ENCODE measurements around the gene IL7R. TPM values are rescaled to one million over a fixed set of nuclear protein-coding genes. Genes with fewer than 3 reads are reported as not detected.

Gene IL7R
- total RNA-seq, 1 experiment from 2014 or later, result not detected

DNA sequence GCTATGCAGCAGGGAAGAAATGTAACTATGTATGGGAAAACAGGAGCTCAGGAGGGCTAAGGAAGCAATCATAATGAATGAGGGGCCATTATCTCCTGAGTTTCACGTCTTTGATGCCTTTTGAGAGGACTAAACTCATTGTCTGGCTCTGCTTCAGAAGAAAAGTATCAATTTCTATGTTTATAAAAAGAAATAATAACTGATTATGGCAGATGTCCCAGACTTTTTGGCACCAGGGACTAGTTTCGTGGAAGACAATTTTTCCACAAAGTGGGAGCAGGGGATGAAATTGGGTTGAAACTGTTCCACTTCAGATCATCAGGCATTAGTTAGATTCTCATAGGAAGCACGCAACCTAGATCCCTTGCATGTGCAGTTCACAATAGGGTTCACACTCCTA, 8.7 kb upstream of the IL7R start:
- H3K27ac ChIP-seq (ENCODE audit: low read length), result no peak overlapping the region
- H3K9me3 ChIP-seq (ENCODE audit: low read length), result no peaks in the 10 kb centered on the region
- no peaks in the 10 kb centered on the region for H4K20me1 ChIP-seq (ENCODE audit: insufficient read depth, low read depth, low read length)
- H3K79me2 ChIP-seq (ENCODE audit: low read length), result no peaks in the 10 kb centered on the region
- H3K27me3 ChIP-seq (ENCODE audit: low read length), result no peaks in the 10 kb centered on the region
- H3K4me2 ChIP-seq (ENCODE audit: low read depth, low read length, poor library complexity, severe bottlenecking), result no peak overlapping the region
- no peak overlapping the region for H2AFZ ChIP-seq (ENCODE audit: low read length)
- H3K36me3 ChIP-seq (ENCODE audit: insufficient read depth, low read length), result no peaks in the 10 kb centered on the region
- no peaks in the 10 kb centered on the region for H3K9me2 ChIP-seq (replicated peaks; ENCODE audit: insufficient read depth, low read length)
- H3K4me1 ChIP-seq (ENCODE audit: low read length), result no peaks in the 10 kb centered on the region
- no peak for DNase-seq
- no peak overlapping the region for H3K9ac ChIP-seq (ENCODE audit: low read length)
- H3K4me3 ChIP-seq (ENCODE audit: low read length), result no peak overlapping the region

DNA sequence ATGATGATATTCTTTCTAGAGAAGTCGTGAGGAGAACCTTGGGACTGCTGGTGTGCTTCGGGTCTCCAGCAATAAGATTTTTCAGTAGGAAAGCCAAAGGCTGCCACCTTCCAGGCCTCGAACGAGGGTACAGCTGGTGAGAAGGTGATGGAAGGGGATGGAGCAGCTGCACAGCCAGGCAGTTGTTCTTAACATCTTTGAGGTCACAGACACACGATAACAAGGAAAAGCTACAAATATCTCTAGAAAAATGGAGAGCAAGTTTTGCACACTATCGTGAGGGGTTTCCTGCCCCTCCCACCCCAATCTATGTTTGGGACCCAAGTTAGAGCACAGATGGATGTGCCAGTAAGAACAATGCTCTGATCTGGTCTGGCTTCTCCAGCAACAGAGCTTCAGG, 6.8 kb upstream of the IL7R start:
- H3K4me3 ChIP-seq (ENCODE audit: low read length), result no peak overlapping the region
- no peaks in the 10 kb centered on the region for H3K4me1 ChIP-seq (ENCODE audit: low read length)
- H2AFZ ChIP-seq (ENCODE audit: low read length), result no peak overlapping the region
- no peaks in the 10 kb centered on the region for H3K9me3 ChIP-seq (ENCODE audit: low read length)
- no peaks in the 10 kb centered on the region for H3K27me3 ChIP-seq (ENCODE audit: low read length)
- no peaks in the 10 kb centered on the region for H3K9me2 ChIP-seq (replicated peaks; ENCODE audit: insufficient read depth, low read length)
- no peak overlapping the region for H3K27ac ChIP-seq (ENCODE audit: low read length)
- no peaks in the 10 kb centered on the region for H3K79me2 ChIP-seq (ENCODE audit: low read length)
- H4K20me1 ChIP-seq (ENCODE audit: insufficient read depth, low read depth, low read length), result no peaks in the 10 kb centered on the region
- H3K4me2 ChIP-seq (ENCODE audit: low read depth, low read length, poor library complexity, severe bottlenecking), result no peak overlapping the region
- H3K9ac ChIP-seq (ENCODE audit: low read length), result no peak overlapping the region
- H3K36me3 ChIP-seq (ENCODE audit: insufficient read depth, low read length), result no peaks in the 10 kb centered on the region
- DNase-seq, result no peak

DNA sequence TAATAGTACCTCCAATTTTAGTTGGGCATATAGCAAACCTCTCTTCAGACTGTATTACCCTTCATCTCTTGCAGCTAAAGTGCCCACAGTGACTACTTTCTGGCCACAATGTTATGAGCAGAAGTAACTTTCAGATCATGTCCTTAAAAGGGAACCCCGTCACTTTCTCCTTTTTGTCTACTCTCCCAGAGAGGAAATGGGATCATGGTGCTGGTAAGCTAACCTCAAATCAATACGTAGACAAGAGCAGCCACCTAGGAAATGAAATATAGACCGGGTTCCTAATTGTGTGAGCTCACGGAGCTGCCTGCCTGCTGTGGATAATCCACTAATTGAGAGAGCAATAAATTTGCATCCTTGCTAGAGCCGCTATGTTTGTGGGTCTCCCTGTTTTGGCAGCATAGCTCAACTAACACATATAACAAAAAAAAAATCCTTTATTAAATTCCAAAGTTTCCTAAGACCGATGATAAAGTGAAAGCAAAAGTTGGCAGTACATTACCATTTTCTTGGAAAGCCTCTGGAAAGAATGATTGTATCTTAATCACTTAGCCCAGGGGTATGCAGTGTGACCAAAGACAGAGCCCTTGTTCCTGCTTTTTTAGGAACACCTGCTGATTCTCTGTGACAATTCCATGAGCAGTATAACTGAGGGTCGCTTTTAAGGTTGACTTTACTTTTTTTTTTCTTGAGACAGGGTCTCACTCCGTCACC, 5.6 kb upstream of the IL7R start:
- H2AFZ ChIP-seq (ENCODE audit: low read length), result no peak overlapping the region
- DNase-seq, result no peak
- H3K27me3 ChIP-seq (ENCODE audit: low read length), result no peaks in the 10 kb centered on the region
- no peaks in the 10 kb centered on the region for H3K36me3 ChIP-seq (ENCODE audit: insufficient read depth, low read length)
- H3K79me2 ChIP-seq (ENCODE audit: low read length), result no peaks in the 10 kb centered on the region
- no peak overlapping the region for H3K27ac ChIP-seq (ENCODE audit: low read length)
- no peaks in the 10 kb centered on the region for H3K4me1 ChIP-seq (ENCODE audit: low read length)
- no peak overlapping the region for H3K4me3 ChIP-seq (ENCODE audit: low read length)
- no peaks in the 10 kb centered on the region for H3K9me3 ChIP-seq (ENCODE audit: low read length)
- H3K4me2 ChIP-seq (ENCODE audit: low read depth, low read length, poor library complexity, severe bottlenecking), result no peak overlapping the region
- H3K9ac ChIP-seq (ENCODE audit: low read length), result no peak overlapping the region
- H4K20me1 ChIP-seq (ENCODE audit: insufficient read depth, low read depth, low read length), result no peaks in the 10 kb centered on the region
- H3K9me2 ChIP-seq (replicated peaks; ENCODE audit: insufficient read depth, low read length), result no peaks in the 10 kb centered on the region

DNA sequence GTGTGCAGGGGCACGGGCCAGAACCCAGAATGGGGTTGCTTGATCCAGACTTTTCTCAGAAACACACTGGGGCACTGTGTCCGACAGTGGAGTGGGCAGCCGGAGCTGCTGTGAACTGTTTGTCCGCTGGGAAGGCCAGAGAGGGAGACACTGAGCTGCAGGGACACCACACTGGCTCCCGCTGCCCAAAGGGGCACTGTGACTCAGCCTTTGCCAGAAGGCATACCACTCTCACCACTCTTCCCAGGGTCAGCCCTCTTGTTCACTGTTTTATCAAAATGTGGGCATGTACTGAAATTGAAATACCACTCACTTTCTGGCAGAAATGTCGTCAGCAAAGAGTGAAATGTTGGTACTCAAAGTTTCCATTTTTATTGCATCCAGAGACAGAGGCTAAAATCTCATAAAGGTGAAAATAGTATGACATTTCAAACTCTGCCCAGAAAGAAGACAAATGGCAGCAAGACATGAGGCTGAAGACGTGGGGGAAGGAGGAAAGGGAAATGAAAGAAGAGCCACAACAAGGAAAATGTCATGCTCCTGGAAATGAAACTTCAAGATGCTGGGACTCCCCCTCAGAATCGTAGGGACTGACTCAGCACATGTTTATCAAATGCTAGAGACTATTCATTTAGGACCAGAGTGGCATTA, 4.5 kb upstream of the IL7R start:
- Histone ChIP-seq H2AFZ (ENCODE audit: low read length) (no peak overlapping the region), H3K36me3 (ENCODE audit: insufficient read depth, low read length) (no peaks in the 10 kb centered on the region), H4K20me1 (ENCODE audit: insufficient read depth, low read depth, low read length) (no peaks in the 10 kb centered on the region), H3K27me3 (ENCODE audit: low read length) (no peaks in the 10 kb centered on the region), H3K4me3 (ENCODE audit: low read length) (no peak overlapping the region), H3K4me1 (ENCODE audit: low read length) (no peaks in the 10 kb centered on the region), H3K9me3 (ENCODE audit: low read length) (no peaks in the 10 kb centered on the region), H3K9ac (ENCODE audit: low read length) (no peak overlapping the region), H3K4me2 (ENCODE audit: low read depth, low read length, poor library complexity, severe bottlenecking) (no peak overlapping the region), H3K9me2 (replicated peaks; ENCODE audit: insufficient read depth, low read length) (no peaks in the 10 kb centered on the region), H3K27ac (ENCODE audit: low read length) (no peak overlapping the region), H3K79me2 (ENCODE audit: low read length) (no peaks in the 10 kb centered on the region)
- DNase-seq, result no peak

DNA sequence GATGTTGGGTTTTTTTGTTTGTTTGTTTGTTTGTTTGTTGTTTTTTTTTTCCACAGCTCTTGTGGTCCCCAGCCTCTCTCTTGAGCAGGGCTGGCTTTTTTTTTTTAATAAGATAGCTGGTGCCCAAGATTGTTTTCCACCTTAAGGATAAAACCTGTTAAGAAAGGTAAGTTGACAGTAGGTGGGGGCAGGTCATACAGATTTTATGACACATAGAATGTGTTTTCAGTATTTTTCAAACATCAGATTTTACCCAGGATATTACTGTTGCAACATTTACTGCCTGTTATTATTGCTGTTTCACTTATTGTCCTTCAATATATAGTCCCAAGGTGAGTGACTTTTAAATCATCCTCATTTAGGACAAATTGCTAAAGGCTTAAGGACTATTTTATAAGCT, 3.9 kb upstream of the IL7R start:
- H3K4me2 ChIP-seq (ENCODE audit: low read depth, low read length, poor library complexity, severe bottlenecking), result no peak overlapping the region
- no peaks in the 10 kb centered on the region for H3K9me2 ChIP-seq (replicated peaks; ENCODE audit: insufficient read depth, low read length)
- no peaks in the 10 kb centered on the region for H4K20me1 ChIP-seq (ENCODE audit: insufficient read depth, low read depth, low read length)
- no peaks in the 10 kb centered on the region for H3K4me1 ChIP-seq (ENCODE audit: low read length)
- no peaks in the 10 kb centered on the region for H3K79me2 ChIP-seq (ENCODE audit: low read length)
- H3K4me3 ChIP-seq (ENCODE audit: low read length), result no peak overlapping the region
- DNase-seq, result no peak
- H3K36me3 ChIP-seq (ENCODE audit: insufficient read depth, low read length), result no peaks in the 10 kb centered on the region
- H3K27me3 ChIP-seq (ENCODE audit: low read length), result no peaks in the 10 kb centered on the region
- H2AFZ ChIP-seq (ENCODE audit: low read length), result no peak overlapping the region
- H3K9ac ChIP-seq (ENCODE audit: low read length), result no peak overlapping the region
- H3K27ac ChIP-seq (ENCODE audit: low read length), result no peak overlapping the region
- H3K9me3 ChIP-seq (ENCODE audit: low read length), result no peaks in the 10 kb centered on the region

DNA sequence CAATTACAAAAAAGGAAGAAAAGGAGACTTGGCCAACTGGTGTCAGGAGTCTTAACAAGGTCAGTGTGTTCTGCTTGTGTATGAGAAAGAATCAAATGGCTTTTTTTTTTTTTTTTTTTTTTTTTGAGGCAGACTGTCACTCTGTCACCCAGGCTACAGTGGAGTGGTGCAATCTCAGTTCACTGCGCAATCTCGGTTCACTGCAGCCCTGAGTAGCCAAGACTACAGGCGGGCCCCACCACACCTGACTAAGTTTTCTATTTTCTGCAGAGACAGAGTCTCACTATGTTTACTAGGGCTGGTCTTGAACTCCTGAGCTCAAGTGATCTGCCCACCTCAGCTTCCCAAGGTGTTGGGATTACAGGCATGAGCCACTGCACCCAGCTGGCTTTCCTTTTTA, 3.1 kb upstream of the IL7R start:
- Histone ChIP-seq H3K4me1 (ENCODE audit: low read length) (no peaks in the 10 kb centered on the region), H3K4me3 (ENCODE audit: low read length) (no peak overlapping the region), H3K79me2 (ENCODE audit: low read length) (no peaks in the 10 kb centered on the region), H3K9me2 (replicated peaks; ENCODE audit: insufficient read depth, low read length) (no peaks in the 10 kb centered on the region), H3K27ac (ENCODE audit: low read length) (no peak overlapping the region), H3K9me3 (ENCODE audit: low read length) (no peaks in the 10 kb centered on the region), H4K20me1 (ENCODE audit: insufficient read depth, low read depth, low read length) (no peaks in the 10 kb centered on the region), H3K27me3 (ENCODE audit: low read length) (no peaks in the 10 kb centered on the region), H3K9ac (ENCODE audit: low read length) (no peak overlapping the region), H3K36me3 (ENCODE audit: insufficient read depth, low read length) (no peaks in the 10 kb centered on the region), H2AFZ (ENCODE audit: low read length) (no peak overlapping the region), H3K4me2 (ENCODE audit: low read depth, low read length, poor library complexity, severe bottlenecking) (no peak overlapping the region)
- DNase-seq, result no peak

DNA sequence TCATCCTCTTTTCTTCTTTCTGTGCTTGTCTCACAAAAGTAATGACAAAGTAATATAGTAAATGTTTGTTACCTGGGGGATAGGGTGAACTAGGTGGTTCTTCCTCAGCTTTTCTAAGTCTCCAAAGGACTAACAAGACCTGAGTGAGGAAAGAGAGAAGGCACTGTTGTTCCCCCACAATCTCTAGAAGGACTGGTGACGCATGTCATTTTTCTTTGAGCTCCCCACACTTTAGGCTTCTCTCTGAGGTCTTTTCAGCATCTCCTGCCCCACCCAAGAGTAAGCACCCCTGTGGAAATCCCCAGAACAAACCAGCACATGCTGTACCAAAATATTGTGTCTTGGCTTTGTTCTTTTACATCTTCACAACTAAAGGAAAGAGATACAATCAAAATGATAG, 2.4 kb upstream of the IL7R start:
- Histone ChIP-seq H3K4me2 (ENCODE audit: low read depth, low read length, poor library complexity, severe bottlenecking) (no peak overlapping the region), H3K4me3 (ENCODE audit: low read length) (no peak overlapping the region), H3K36me3 (ENCODE audit: insufficient read depth, low read length) (no peaks in the 10 kb centered on the region), H2AFZ (ENCODE audit: low read length) (no peak overlapping the region), H3K27me3 (ENCODE audit: low read length) (no peaks in the 10 kb centered on the region), H3K79me2 (ENCODE audit: low read length) (no peaks in the 10 kb centered on the region), H3K9me2 (replicated peaks; ENCODE audit: insufficient read depth, low read length) (no peaks in the 10 kb centered on the region), H3K9ac (ENCODE audit: low read length) (no peak overlapping the region), H4K20me1 (ENCODE audit: insufficient read depth, low read depth, low read length) (no peaks in the 10 kb centered on the region), H3K4me1 (ENCODE audit: low read length) (no peaks in the 10 kb centered on the region), H3K9me3 (ENCODE audit: low read length) (no peaks in the 10 kb centered on the region), H3K27ac (ENCODE audit: low read length) (no peak overlapping the region)
- no peak for DNase-seq

DNA sequence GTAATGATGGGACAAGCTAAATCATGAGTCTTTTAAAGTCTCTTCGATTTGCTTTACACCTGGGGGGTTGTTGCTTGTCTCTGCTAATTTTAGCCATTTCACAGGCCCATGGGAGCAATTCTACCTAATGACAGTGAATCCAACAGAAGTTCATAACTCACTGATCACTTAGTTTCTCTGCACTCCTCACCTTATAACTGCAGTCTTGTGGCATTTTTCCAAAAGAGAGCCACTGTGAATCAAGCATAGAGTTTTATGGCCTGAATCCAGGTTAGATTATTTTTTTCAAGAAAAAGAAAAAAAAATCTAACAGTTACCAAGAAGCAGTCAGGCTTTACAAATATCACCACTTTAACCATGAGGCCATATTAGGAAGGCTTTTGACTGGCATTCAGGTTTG, 1.5 kb upstream of the IL7R start:
- Histone ChIP-seq H3K4me2 (ENCODE audit: low read depth, low read length, poor library complexity, severe bottlenecking) (no peak overlapping the region), H3K9me3 (ENCODE audit: low read length) (no peaks in the 10 kb centered on the region), H4K20me1 (ENCODE audit: insufficient read depth, low read depth, low read length) (no peaks in the 10 kb centered on the region), H3K4me1 (ENCODE audit: low read length) (no peaks in the 10 kb centered on the region), H3K4me3 (ENCODE audit: low read length) (no peak overlapping the region), H3K36me3 (ENCODE audit: insufficient read depth, low read length) (no peaks in the 10 kb centered on the region), H3K27ac (ENCODE audit: low read length) (no peak overlapping the region), H2AFZ (ENCODE audit: low read length) (no peak overlapping the region), H3K9me2 (replicated peaks; ENCODE audit: insufficient read depth, low read length) (no peaks in the 10 kb centered on the region), H3K9ac (ENCODE audit: low read length) (no peak overlapping the region), H3K27me3 (ENCODE audit: low read length) (no peaks in the 10 kb centered on the region), H3K79me2 (ENCODE audit: low read length) (no peaks in the 10 kb centered on the region)
- no peak for DNase-seq

All from Karpas-422 (cell line).